Adrenal gland (tissue), 5 donors: ENCODE data around the gene AP2S1.
"Not testable (repeated sequence)": the region's sequence is repeated elsewhere in the genome, so short reads cannot be mapped to it uniquely, and the experiment has no call there.

Source experiments
- POLR2A ChIP-seq, 2 donors: fragments of 450-650 bp; IDR thresholded peaks; one replicate each; pipeline ENCODE4 v1.6.1; 2017; ENCODE audit warnings: antibody characterized with exemption in 2 of 2, mild to moderate bottlenecking in 2 of 2, moderate library complexity in 1 of 2
- TF ChIP-seq, protein P1 (sequence below), 6 experiments: fragments of 450-650 bp in 4 of 6; fragments of 200-600 bp in 2 of 6; sonication (generic) in 1 of 6; IDR thresholded peaks; 1 replicate in 5 of 6; 2 replicates in 1 of 6; pipeline versions ENCODE4 v1.5.1 to v1.8.0; 2016 to 2021; ENCODE audit warnings: antibody characterized with exemption in 6 of 6, mild to moderate bottlenecking in 2 of 6, moderate library complexity in 1 of 6
- donor health status: DM: no; HTN: no; CAD: no.

DNA sequence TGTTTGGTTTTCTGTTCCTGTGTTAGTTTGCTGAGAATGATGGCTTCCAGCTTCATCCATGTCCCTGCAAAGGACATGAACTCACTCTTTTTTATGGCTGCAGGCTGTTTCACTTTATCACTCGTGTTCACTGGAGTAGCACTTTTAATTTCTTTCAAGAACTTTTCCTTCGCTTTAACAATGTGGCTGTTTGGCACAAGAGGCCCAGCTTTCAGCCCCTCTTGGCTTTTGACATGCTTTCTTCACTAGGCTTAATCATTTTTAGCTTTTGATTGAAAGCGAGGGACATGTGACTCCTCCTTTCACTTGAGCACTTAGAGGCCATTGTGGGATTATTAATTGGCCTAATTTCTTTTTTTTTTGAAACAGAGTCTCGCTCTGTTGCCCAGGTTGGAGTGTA is 32.1 kb upstream of the AP2S1 start:
- TF ChIP-seq, protein P1, sequence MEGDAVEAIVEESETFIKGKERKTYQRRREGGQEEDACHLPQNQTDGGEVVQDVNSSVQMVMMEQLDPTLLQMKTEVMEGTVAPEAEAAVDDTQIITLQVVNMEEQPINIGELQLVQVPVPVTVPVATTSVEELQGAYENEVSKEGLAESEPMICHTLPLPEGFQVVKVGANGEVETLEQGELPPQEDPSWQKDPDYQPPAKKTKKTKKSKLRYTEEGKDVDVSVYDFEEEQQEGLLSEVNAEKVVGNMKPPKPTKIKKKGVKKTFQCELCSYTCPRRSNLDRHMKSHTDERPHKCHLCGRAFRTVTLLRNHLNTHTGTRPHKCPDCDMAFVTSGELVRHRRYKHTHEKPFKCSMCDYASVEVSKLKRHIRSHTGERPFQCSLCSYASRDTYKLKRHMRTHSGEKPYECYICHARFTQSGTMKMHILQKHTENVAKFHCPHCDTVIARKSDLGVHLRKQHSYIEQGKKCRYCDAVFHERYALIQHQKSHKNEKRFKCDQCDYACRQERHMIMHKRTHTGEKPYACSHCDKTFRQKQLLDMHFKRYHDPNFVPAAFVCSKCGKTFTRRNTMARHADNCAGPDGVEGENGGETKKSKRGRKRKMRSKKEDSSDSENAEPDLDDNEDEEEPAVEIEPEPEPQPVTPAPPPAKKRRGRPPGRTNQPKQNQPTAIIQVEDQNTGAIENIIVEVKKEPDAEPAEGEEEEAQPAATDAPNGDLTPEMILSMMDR (IDR thresholded peaks at IDR 0.05): not testable (repeated sequence)
- TF ChIP-seq POLR2A (IDR thresholded peaks at IDR 0.05): not testable (repeated sequence)
